ENCODE measurements around the gene TDP2. TPM values are rescaled to one million over a fixed set of nuclear protein-coding genes. Genes with fewer than 3 reads are reported as not detected.

The TDP2 gene
- 25.3 and 30.1 TPM in 2 replicates for total RNA-seq (2014; rRNA removed; shearing (Covaris generic))

- peak; percentile 99 for DNase-seq (ENCODE audit: low read depth)
These were observed at the start of gene TDP2, which contains the start of gene ACOT13 for GRCh38 chr6:24666641-24667377. Gene TDP2, minus strand, starts transcription at chr6:24666899. Its CDS starts 37 bp downstream, at chr6:24666862. Gene ACOT13, plus strand, starts transcription at chr6:24667077. Its CDS starts 187 bp downstream, at chr6:24667264.

GRCh38 chr6:24710519-24711303 is 44.0 kb upstream of the TDP2 start:
- DNase-seq (ENCODE audit: low read depth): no peak

GRCh38 chr6:24709014-24709711 is 42.5 kb upstream of the TDP2 start:
- no peak for DNase-seq (ENCODE audit: low read depth)

- DNase-seq (ENCODE audit: low read depth): no peak
These were observed 41.9 kb upstream of the TDP2 start for GRCh38 chr6:24708612-24709011.

- no peak for DNase-seq (ENCODE audit: low read depth)
These were observed 37.8 kb upstream of the TDP2 start for GRCh38 chr6:24704468-24704867.

GRCh38 chr6:24702720-24703282 is 36.1 kb upstream of the TDP2 start:
- no peak for DNase-seq (ENCODE audit: low read depth)

GRCh38 chr6:24699521-24700359 is 33.0 kb upstream of the TDP2 start:
- no peak for DNase-seq (ENCODE audit: low read depth)

- DNase-seq (ENCODE audit: low read depth): no peak
These were observed 29.4 kb upstream of the TDP2 start for GRCh38 chr6:24696097-24696496.

- DNase-seq (ENCODE audit: low read depth): peak; percentile 23
These were observed 28.9 kb upstream of the TDP2 start for GRCh38 chr6:24695635-24696034.

- DNase-seq (ENCODE audit: low read depth): no peak
These were observed 27.5 kb upstream of the TDP2 start for GRCh38 chr6:24694198-24694597.

GRCh38 chr6:24692848-24693592 is 26.3 kb upstream of the TDP2 start:
- no peak for DNase-seq (ENCODE audit: low read depth)

GRCh38 chr6:24692415-24692814 is 25.7 kb upstream of the TDP2 start:
- no peak for DNase-seq (ENCODE audit: low read depth)

GRCh38 chr6:24692003-24692402 is 25.3 kb upstream of the TDP2 start:
- DNase-seq (ENCODE audit: low read depth): no peak

- DNase-seq (ENCODE audit: low read depth): no peak
These were observed 24.9 kb upstream of the TDP2 start for GRCh38 chr6:24691550-24691949.

GRCh38 chr6:24690593-24690992 is 23.9 kb upstream of the TDP2 start:
- no peak for DNase-seq (ENCODE audit: low read depth)

- no peak for DNase-seq (ENCODE audit: low read depth)
These were observed 23.3 kb upstream of the TDP2 start for GRCh38 chr6:24689964-24690363.

- DNase-seq (ENCODE audit: low read depth): no peak
These were observed 20.2 kb upstream of the TDP2 start for GRCh38 chr6:24686946-24687345.

- no peak for DNase-seq (ENCODE audit: low read depth)
These were observed 19.7 kb upstream of the TDP2 start for GRCh38 chr6:24686408-24686807.

- DNase-seq (ENCODE audit: low read depth): no peak
These were observed 16.9 kb upstream of the TDP2 start for GRCh38 chr6:24683297-24684296.

Measured in Daoy (cell line).